T-cell (primary cell): ENCODE measurements around the gene SGF29. TPM values are rescaled to one million over a fixed set of nuclear protein-coding genes. Genes with fewer than 3 reads are reported as not detected.
A peak's percentile ranks its signal among the peaks of the same experiment; 100 is the strongest.
"Not testable (repeated sequence)": the region's sequence is repeated elsewhere in the genome, so short reads cannot be mapped to it uniquely, and the experiment has no call there.

Experiments
- ATAC-seq, 4 experiments: fragments of 200-7000 bp in 3 of 4; fragments of 150-1000 bp in 1 of 4; cut with Tn5 transposase; replicated peaks in 1 of 4; 1 replicate in 3 of 4; 2 replicates in 1 of 4; pipeline ENCODE4 v1.10.0; 2021; ENCODE audit warnings: moderate library complexity in 3 of 4, mild to moderate bottlenecking in 2 of 4, moderate number of reproducible peaks in 1 of 4
- CTCF ChIA-PET, 2 donors: fragments of 300-600 bp; sonication (Branson Sonifier 250); formaldehyde crosslinking; loops; one replicate each; lab custom pipeline; 2022; ENCODE audit warnings: antibody characterized with exemption in 2 of 2; lab: Charles Lee
- POLR2A ChIA-PET, 2 donors: fragments of 300-600 bp; sonication (Branson Sonifier 250); formaldehyde crosslinking; loops; one replicate each; lab custom pipeline; 2022; ENCODE audit warnings: antibody characterized with exemption in 2 of 2; lab: Charles Lee
- DNase-seq, 35 experiments: peaks; one replicate each; pipeline versions ENCODE4 v3.0.0 to v3.0.0-alpha.2; 2013 to 2023
- H3K27ac ChIP-seq: one replicate; pipeline ENCODE4 v1.5.1; 2013; ENCODE audit warnings: low read length
- H3K27me3 ChIP-seq, 2 experiments: replicated peaks in 1 of 2; 1 replicate in 1 of 2; 2 replicates in 1 of 2; pipeline versions ENCODE4 v1.6.1 to v1.7.0; 2013; ENCODE audit warnings: low read length in 1 of 2, mixed read lengths in 1 of 2; ENCODE audit not compliant: control insufficient read depth in 2 of 2, insufficient read depth in 2 of 2; ENCODE audit errors: extremely low read depth in 1 of 2
- H3K36me3 ChIP-seq, 2 donors: 1 replicate in 1 of 2; 2 replicates in 1 of 2; pipeline versions ENCODE4 v1.6.1 to v1.7.0; 2013; ENCODE audit warnings: low read length in 1 of 2; ENCODE audit not compliant: control insufficient read depth in 2 of 2, insufficient read depth in 1 of 2; ENCODE audit errors: extremely low read depth in 1 of 2
- H3K4me1 ChIP-seq, 2 experiments: 1 replicate in 1 of 2; 2 replicates in 1 of 2; pipeline versions ENCODE4 v1.6.1 to v1.7.0; 2013; ENCODE audit warnings: low read length in 2 of 2, mixed read lengths in 1 of 2; ENCODE audit not compliant: insufficient read depth in 2 of 2, control insufficient read depth in 1 of 2; ENCODE audit errors: extremely low read depth in 1 of 2
- H3K4me3 ChIP-seq, 2 donors: 1 replicate in 1 of 2; 2 replicates in 1 of 2; pipeline versions ENCODE4 v1.5.1 to v1.7.0; 2013; ENCODE audit warnings: mild to moderate bottlenecking in 2 of 2, low read length in 1 of 2, moderate library complexity in 1 of 2; ENCODE audit not compliant: control insufficient read depth in 1 of 2; ENCODE audit errors: extremely low read depth in 1 of 2
- H3K9me3 ChIP-seq: 2 replicates; pipeline ENCODE4 v1.7.0; 2013
- H3K27ac Mint-ChIP-seq, 2 donors: one replicate each; pipeline ENCODE4 v1.8.0; 2020 to 2021; ENCODE audit warnings: mild to moderate bottlenecking in 2 of 2, mixed read lengths in 2 of 2
- H3K27me3 Mint-ChIP-seq, 2 donors: one replicate each; pipeline ENCODE4 v1.8.0; 2021 to 2022; ENCODE audit warnings: mixed read lengths in 2 of 2
- H3K36me3 Mint-ChIP-seq: one replicate; pipeline ENCODE4 v1.8.0; 2021; ENCODE audit warnings: mixed read lengths
- H3K4me1 Mint-ChIP-seq, 3 donors: one replicate each; pipeline ENCODE4 v1.8.0; 2020 to 2022; ENCODE audit warnings: mixed read lengths in 3 of 3, mild to moderate bottlenecking in 1 of 3
- H3K4me3 Mint-ChIP-seq, 3 donors: one replicate each; pipeline ENCODE4 v1.8.0; 2020 to 2022; ENCODE audit warnings: mild to moderate bottlenecking in 3 of 3, mixed read lengths in 3 of 3, moderate library complexity in 3 of 3
- H3K9me3 Mint-ChIP-seq, 3 donors: one replicate each; pipeline ENCODE4 v1.8.0; 2020 to 2022; ENCODE audit warnings: mixed read lengths in 3 of 3
- WGBS: methylation state at CpG from one replicate; pipeline ENCODE4 v1.1.5; 2013; ENCODE audit warnings: missing lambda C conversion rate; ENCODE audit not compliant: insufficient coverage; 5-methylcytosine and 5-hydroxymethylcytosine counted together
- total RNA-seq, 35 experiments: library from RNA in 6 of 35; stranded (reverse) in 6 of 35; fragments of 120-200 nt in 1 of 35; gene quantifications; one replicate each; pipeline versions ENCODE4 v1.2.1 to v1.2.4 and lab custom pipeline; 2013 to 2026

Gene SGF29
- total RNA-seq, 5 donors from 2014 or later (not counting 1 experiment from before 2014, with no cell fraction given) = 52.6 to 79.3 (median 74.6) TPM

DNA sequence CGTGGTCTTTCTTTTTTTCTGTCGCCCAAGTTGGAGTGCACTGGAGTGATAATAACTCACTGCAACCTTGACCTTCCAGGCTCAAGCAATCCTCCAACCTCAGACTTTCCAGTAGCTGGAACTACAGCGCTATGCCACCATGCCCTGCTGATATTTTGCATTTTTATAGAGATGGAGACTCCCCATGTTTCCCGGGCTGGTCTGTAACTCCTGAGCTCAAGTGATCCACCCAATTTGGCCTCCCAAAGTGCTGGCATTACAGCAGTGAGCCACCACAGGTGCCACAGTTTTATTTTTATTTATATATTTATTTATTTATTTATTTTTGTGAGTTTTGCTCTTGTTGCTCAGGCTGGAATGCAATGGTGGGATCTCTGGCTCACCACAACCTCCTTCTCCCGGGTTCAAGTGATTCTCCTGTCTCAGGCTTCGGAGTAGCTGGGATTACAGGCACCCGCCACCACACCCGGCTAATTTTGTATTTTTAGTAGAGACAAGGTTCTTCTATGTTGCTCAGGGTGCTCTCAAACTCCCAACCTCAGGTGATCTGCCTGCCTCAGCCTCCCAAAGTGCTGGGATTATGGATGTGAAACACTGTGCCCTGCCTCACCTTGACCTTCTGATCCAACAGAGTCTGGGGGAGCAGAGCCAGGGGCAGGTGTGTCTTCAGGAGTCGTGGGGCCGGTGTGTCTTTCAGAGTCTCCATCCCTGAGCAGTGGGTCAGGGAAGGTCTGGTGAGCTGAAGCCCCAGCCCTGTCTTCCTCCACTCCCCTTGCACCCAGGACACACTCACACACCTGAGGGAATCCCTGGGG is 54.2 kb downstream of the SGF29 start:
- ATAC-seq, H3K4me1 ChIP-seq, H3K9me3 ChIP-seq, H3K27me3 ChIP-seq, H3K36me3 ChIP-seq, H3K36me3 Mint-ChIP-seq, H3K9me3 Mint-ChIP-seq, H3K27ac Mint-ChIP-seq, CTCF ChIA-PET, H3K4me3 ChIP-seq, DNase-seq, H3K27me3 Mint-ChIP-seq, H3K27ac ChIP-seq, H3K4me3 Mint-ChIP-seq: not testable (repeated sequence)
- WGBS = no CpG with 5 or more reads among the region's 10 CpGs
- POLR2A ChIA-PET = interaction anchor here in 1 of 2 donors (0.6 kb wide), 1 partner anchor 15 kb away, joined by 3 read pairs; no protein-coding TSS in a partner anchor
- peaks cover 12 to 23% (median 16%) of the 10 kb centered on the region in 3 donors for H3K4me1 Mint-ChIP-seq

DNA sequence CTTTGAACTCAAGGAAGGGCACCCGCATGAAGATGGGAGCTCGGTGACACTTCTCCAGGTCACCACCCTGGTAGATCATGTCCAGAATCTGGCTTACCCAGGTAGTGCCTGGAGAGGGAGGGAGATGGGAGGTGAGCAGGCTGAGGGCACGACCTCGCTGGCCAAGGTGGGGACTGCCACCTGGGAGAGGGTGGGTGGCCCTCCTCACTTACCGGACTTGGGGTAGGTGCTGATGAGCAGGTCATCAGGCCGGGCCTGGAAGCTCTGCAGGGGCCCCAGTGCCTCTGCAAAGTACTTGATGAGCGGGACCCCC is 54.7 kb downstream of the SGF29 start:
- H3K4me3 ChIP-seq, H3K9me3 ChIP-seq, H3K27me3 ChIP-seq, H3K4me3 Mint-ChIP-seq, CTCF ChIA-PET, H3K36me3 Mint-ChIP-seq, H3K36me3 ChIP-seq, ATAC-seq, H3K27ac Mint-ChIP-seq, H3K27ac ChIP-seq, H3K27me3 Mint-ChIP-seq, POLR2A ChIA-PET, H3K9me3 Mint-ChIP-seq, DNase-seq, H3K4me1 ChIP-seq: not testable (repeated sequence)
- peaks cover 12 to 23% (median 16%) of the 10 kb centered on the region in 3 donors for H3K4me1 Mint-ChIP-seq
- no CpG with 5 or more reads among the region's 7 CpGs for WGBS

DNA sequence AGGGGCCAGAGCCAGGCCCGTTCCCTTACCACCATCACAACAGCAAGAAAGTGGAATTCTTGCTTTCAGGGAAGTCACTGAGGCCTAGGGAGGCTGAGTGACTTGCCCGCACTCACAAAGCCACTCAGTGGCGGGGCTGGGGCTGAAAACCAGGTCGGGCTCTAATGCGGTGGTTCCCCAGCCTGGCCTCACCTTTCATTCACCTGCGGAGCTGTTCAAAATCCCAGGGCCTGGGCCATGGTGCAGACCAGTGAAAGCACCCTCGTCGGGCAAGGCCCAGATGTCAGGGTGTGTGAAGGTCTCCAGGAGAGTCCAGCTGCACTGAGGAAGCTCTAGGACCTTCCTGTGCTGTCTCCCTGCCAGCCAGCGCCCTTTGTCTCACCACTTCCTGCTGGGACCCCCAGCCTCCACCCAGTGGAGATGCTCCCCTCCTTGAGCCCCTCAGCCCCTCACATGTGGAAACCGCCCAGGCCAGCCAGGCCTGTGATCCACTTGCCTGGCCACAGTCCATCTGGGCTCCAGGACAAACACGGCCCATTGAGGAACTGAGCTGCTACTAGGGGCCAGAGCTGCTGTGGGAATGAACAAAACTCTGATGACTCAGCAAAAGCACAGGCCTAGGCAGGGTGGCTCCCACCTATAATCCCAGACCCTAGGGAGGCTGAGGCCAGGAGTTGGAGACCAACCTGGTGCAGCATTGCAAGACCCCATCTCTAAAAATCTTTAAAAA is 55.3 kb downstream of the SGF29 start:
- H3K36me3 Mint-ChIP-seq, H3K9me3 ChIP-seq, H3K27ac ChIP-seq, H3K36me3 ChIP-seq, H3K4me3 ChIP-seq, H3K4me1 ChIP-seq, H3K9me3 Mint-ChIP-seq, CTCF ChIA-PET, H3K27me3 ChIP-seq, H3K27me3 Mint-ChIP-seq, DNase-seq, ATAC-seq: not testable (repeated sequence)
- Mint-ChIP-seq H3K27ac (peak overlapping the region in 1 of 2 donors; percentile 48), H3K4me3 (peak overlapping the region in 1 of 3 donors; percentile 52), H3K4me1 (peaks cover 12 to 23% (median 16%) of the 10 kb centered on the region in 3 donors)
- 95% methylated on average over 4 of the region's 11 CpGs for WGBS
- POLR2A ChIA-PET = interaction anchor here in 1 of 2 donors (0.6 kb wide), 1 partner anchor 1545 kb away, joined by 5 read pairs; no protein-coding TSS in a partner anchor

DNA sequence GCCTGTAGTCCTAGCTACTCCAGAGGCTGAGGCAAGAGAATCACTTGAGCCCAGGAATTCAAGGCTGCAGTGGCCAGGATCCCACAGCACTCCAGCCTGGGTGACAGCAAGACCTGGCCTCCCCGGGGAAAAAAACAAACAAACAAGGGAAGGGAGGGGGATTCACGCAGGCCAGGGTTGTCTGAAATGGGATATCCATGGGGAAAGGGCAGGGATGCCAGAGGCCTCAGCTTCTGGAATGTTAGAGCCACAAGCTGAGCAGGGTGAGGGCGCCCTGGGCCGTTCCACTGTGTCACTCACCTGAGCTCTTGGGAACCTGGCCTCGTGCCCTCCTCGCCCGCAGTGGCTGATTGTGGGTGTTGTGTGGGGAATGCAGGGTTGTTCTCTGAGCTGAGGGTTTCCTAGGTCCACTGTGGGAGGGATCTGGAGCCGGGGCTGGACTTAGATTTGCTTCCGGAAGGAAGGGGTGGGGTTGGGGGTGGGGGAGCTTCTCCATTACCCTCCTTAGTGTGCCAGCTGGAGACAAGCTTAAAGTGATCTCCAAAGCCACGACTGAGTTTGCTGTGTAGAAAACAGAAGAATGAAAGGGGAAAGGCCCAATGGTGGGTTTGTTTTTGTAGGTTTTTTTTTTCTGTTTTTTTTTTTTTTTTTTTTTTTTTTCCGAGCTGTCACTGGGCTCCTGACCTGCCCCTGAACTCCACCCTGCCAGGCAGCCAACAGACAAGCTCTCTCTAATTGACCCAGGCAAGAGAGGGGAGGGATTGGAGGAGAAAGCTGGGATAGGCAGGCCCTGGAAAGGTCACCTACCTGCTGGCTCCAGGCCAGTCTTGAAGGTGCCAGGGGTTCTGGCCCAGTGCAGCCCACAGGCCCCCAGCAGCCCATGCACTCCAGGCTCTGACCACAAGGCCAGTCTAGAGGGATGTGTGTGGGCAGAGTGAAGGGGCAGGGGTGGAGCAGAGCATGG is 56.2 kb downstream of the SGF29 start, which contains the start of gene SULT1A1:
SULT1A1 (minus strand) TSS at position 414 of the 964 bp plus-strand sequence. CDS start 1,189 bp downstream, outside the sequence.
- Histone ChIP-seq H3K27me3 (no peaks in the 10 kb centered on the region), H3K36me3 (peaks cover 0 to 3% of the 10 kb centered on the region in 2 donors), H3K27ac (no peak within 1 kb of the TSS), H3K4me3 (no peak within 1 kb of the TSS), H3K9me3 (no peaks in the 10 kb centered on the region), H3K4me1 (peaks cover 2 to 7% of the 10 kb centered on the region in 2 experiments)
- H3K9me3 Mint-ChIP-seq = no peaks in the 10 kb centered on the region
- ATAC-seq (no peak), DNase-seq (peak in 2 of 35 experiments; percentile 5 to 14)
- H3K27me3 Mint-ChIP-seq = no peaks in the 10 kb centered on the region
- CTCF ChIA-PET = no interaction called here
- peaks cover 12 to 23% (median 16%) of the 10 kb centered on the region in 3 donors for H3K4me1 Mint-ChIP-seq
- H3K4me3 Mint-ChIP-seq = peak within 1 kb of the TSS in 1 of 3 donors; percentile 52
- WGBS = 89% methylated on average over 6 of the region's 11 CpGs
- POLR2A ChIA-PET = interaction anchor here (0.6 to 0.7 kb wide), 2 partner anchors 14 to 1544 kb away, joined by 5 to 17 read pairs; no protein-coding TSS in a partner anchor
- no peaks in the 10 kb centered on the region for H3K36me3 Mint-ChIP-seq
- H3K27ac Mint-ChIP-seq = peak within 1 kb of the TSS; percentile 52 to 59

DNA sequence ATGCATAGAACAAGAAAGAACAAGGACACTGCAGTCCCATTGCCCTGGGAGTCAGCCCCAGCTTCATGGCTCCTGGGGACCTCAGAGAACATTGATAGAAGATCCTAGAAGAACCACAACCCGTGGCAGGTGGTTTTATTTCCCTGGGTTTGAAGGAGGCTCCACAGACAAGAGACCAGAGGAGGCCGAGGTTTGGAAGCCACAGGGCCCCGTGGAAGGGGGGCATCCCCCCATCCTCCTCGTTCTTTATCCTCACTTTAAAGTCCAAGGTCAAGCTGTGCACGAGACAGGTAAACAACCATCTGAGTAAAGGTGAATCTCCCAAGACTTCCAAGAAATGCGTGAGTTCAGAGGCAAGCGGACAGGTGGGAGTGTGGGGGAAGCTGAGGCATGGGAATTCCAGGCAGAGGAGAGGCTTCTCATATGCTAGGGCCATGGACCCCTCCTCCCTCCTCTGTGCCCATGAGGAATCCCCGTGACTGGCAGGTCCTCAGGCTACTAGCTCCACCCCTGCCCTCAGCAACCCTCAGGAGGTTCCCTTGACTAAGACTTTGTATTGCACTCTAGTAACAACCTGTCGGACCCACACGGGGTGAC is 57.0 kb downstream of the SGF29 start:
- ChIA-PET CTCF (no interaction called here), POLR2A (no interaction called here)
- no peak for DNase-seq
- no peak overlapping the region for H3K27ac ChIP-seq
- peak overlapping the region; percentile 18 to 52 for H3K27ac Mint-ChIP-seq
- H3K9me3 Mint-ChIP-seq = no peaks in the 10 kb centered on the region
- peaks cover 14 to 23% (median 16%) of the 10 kb centered on the region in 3 donors for H3K4me1 Mint-ChIP-seq
- no peaks in the 10 kb centered on the region for H3K9me3 ChIP-seq
- no peak overlapping the region for H3K4me3 Mint-ChIP-seq
- no CpG with 5 or more reads among the region's 10 CpGs for WGBS
- no peak for ATAC-seq
- H3K4me1 ChIP-seq = peaks cover 2 to 7% of the 10 kb centered on the region in 2 experiments
- peaks cover 0 to 3% of the 10 kb centered on the region in 2 donors for H3K36me3 ChIP-seq
- H3K27me3 ChIP-seq = no peaks in the 10 kb centered on the region
- H3K4me3 ChIP-seq = no peak overlapping the region
- H3K36me3 Mint-ChIP-seq = no peaks in the 10 kb centered on the region
- no peaks in the 10 kb centered on the region for H3K27me3 Mint-ChIP-seq
